NCI-H146 treated with DMSO at 0.1 percent for 48 hours (cell line): ENCODE measurements around the gene TTC27.

ENCODE experiments used
- DNase-seq: peaks from one replicate; lab custom pipeline; 2025; ENCODE audit not compliant: unreplicated experiment; lab: John Stamatoyannopoulos, UW

Gene TTC27

GRCh38 chr2:32804205-32804604, 176.4 kb downstream of the TTC27 start:
- no peak for DNase-seq

DNA sequence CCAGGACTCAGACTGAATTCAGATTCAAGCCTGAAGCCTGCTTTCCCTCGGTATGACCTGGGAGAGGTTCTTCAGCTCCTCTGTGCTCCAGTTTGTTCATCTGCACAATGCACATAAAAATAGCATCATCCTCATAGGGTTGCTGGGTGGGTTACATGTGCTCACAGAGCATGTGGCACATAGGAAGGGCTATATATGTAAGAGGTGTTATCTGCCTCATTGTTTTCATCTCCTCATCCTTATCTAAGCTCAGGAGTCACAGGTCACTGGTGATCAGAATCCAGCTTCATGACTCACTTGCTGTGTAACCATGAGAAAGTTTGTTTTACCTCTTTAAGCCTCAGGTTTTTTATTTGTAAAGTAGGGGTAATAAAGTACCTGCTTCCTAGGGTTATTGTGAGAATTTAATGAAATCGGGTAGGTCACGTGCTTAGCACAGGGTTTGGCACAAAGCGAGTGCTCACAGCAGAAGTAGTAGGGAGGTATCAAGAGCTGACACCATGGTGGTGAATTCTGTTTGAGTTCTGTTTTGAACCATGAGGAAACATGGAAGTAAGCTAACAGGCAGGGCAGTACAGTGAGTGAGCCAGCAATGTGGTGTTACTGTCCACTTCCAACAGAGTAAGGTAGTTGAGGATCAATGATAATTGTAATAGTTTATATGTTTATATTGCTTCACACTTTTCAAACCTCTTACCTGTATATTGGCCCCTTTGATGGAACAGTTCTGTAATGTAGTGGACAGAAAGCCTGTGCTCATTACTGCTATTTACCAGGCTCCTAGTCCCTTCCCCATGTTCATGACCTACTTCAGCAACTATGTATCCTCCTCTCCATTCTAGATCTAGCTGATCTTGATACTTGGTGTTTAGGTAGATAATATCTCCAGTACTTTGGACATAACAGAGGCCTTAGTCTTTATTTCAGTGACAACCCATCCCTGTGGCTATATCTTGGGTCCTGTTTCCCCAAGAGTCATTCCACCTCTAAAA, 177.6 kb downstream of the TTC27 start:
- DNase-seq: no peak

DNA sequence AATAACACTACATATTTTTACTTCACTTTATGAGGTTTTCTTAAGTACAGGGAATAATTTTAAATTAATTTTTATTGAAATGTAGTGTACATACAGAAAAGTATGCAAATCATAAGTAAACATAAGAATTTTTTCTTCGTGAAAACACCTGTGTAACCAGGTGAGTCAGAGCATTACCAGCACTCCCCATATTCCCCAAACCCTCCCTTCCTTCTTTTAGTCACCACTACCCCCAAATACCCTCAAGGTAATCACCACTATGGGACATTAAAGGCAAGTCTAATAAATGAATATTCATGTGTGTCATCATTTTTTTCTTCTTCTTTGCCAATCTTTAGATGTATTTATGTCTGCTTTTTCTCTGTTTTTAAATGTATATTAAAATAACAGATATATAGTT, 179.0 kb downstream of the TTC27 start:
- no peak for DNase-seq

- no peak for DNase-seq
These were observed 179.8 kb downstream of the TTC27 start for GRCh38 chr2:32807662-32808061.

DNA sequence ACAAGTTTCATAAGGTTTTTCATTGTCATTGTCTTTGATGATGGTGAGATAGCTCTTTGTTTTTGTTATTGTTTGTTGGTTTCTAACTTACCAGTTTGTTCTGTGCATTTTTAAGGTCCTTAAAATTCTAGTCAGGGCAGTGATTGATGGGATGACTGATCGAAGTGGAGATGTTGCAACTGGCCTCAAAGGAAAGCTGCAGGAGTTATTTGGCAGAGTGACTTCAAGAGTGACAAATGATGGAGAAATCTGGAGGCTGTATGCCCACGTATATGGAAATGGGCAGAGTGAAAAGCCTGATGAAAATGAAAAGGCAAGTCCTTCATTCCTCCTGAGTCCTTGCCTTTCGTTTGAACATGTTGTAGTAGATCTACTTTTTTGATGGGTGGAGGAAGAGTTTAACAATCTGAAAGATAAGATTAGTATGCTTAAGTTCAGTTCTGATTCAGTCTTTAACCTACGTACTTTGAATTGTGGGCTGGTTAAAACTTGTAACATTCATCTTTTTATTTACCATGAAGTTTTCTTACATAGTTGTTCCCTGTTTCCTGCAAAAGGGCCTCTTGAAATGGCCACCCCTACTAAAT, 183.2 kb downstream of the TTC27 start:
- no peak for DNase-seq

GRCh38 chr2:32811696-32812095, 183.8 kb downstream of the TTC27 start:
- no peak for DNase-seq

- DNase-seq: no peak
These were observed 184.5 kb downstream of the TTC27 start for GRCh38 chr2:32812316-32812715.

- no peak for DNase-seq
These were observed 192.2 kb downstream of the TTC27 start for GRCh38 chr2:32820088-32820487.

GRCh38 chr2:32820701-32821100, 192.9 kb downstream of the TTC27 start:
- DNase-seq: no peak

DNA sequence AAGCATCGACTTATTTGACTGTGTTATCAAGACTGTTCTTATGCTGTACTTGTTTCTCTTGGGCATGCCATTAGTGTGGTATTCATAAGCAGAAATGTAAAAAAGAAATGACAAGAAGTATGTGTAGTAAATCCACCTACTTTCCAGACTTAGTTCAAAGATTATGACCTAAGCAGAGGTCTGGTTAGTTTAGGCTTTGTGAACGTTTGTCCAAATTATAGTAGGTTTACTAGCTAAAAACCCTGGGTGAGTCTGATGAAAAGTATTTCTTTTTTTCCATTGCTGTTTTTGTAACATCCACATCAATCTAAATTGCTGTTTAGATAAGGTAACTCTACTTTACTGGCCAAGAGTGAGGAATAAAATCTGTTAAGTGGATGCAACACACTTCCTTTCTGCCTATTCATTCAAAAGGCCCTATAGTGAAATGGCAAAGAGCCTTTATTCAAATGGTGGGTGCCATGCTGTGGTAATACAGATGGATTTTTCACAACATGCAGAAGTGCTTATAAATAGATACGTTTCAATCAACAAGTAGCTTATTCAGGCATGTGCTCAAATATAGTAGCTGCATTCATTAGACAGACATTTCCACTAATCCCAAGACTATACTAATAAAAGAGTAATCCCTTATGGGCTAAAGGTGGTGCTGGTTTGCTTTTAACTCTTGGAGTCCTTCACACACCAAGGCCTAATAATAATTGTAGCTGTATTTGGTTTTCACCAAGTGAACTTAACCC, 196.4 kb downstream of the TTC27 start:
- no peak for DNase-seq

DNA sequence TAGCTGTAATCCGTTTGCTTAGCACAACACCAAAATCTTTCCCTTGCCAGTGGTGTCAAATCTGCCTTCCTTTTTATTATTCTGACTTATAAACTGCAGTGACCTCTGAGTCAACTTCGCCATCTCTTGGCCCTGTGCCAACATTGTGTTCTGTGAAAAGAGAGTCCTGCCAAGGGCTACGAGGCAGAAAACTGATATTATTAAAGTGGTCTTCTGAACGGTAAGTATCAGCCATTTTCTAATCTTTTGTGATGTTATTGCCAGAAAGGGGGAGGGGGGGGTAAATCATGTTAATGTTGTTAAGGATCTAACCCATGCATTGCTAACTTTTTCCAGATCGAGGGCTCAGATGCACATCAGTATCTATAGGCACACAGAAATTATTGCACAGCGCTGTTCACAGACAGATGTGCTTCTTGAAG, 197.5 kb downstream of the TTC27 start:
- DNase-seq: no peak

GRCh38 chr2:32830196-32830595, 202.3 kb downstream of the TTC27 start:
- DNase-seq: no peak

DNA sequence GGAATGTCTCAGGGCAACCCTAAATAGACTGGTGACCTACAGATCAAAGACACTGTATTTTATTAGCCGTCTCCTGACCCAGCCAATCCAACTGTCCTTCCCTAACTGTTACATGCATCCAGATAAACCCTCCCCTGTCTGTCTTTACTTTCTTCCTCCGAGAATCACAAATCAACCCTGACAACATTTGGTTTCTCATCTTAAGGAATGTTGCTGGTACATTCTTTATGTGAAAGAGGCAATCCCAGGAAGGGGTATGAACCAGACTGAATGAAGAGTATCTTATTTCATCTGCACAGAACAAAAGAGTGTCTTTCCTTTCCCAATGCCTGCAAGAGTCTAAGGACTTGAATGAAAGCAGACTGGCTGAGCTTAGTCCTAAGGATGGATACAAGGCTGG, 205.0 kb downstream of the TTC27 start:
- no peak for DNase-seq

DNA sequence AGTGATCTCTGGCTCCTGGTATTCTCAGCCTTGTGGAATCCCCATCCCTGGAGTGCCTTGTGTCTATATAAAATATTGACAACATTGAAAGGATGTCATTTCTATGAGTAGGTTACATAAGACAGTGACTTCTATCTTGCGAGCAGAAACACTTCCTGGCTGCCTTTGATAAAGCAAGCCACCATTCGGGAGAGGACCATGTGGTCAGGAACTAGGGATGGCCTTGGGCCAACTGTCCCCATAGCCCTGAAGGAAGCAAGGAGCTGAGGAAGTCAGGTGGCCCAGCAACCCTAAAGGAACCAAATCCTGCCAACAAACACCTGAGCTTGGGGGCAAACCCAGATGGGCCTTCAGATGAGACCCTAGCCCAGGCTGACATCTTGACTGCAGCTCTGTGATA, 205.9 kb downstream of the TTC27 start:
- no peak for DNase-seq

DNA sequence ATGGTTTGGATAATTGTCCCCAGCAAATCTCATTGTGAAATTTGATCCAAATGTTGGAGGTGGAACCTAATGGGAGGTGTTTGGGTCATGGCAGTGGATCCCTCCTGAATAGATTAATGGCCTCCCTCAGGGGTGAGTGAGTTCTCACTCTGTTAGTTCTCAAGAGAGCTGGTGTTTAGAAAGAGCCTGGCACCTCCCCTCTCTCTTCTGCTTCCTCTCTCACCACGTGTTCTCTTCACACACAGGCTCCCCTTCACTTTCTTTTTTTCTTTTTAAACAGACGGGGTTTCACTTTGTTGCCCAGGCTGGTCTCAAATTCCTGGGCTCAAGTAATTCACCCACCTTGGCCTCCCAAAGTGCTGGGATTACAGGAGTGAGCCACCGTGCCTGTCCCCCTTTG, 207.3 kb downstream of the TTC27 start:
- no peak for DNase-seq

- no peak for DNase-seq
These were observed 209.1 kb downstream of the TTC27 start for GRCh38 chr2:32836933-32837332.

GRCh38 chr2:32838418-32838817, 210.6 kb downstream of the TTC27 start:
- no peak for DNase-seq

GRCh38 chr2:32838949-32839348, 211.1 kb downstream of the TTC27 start:
- no peak for DNase-seq

DNA sequence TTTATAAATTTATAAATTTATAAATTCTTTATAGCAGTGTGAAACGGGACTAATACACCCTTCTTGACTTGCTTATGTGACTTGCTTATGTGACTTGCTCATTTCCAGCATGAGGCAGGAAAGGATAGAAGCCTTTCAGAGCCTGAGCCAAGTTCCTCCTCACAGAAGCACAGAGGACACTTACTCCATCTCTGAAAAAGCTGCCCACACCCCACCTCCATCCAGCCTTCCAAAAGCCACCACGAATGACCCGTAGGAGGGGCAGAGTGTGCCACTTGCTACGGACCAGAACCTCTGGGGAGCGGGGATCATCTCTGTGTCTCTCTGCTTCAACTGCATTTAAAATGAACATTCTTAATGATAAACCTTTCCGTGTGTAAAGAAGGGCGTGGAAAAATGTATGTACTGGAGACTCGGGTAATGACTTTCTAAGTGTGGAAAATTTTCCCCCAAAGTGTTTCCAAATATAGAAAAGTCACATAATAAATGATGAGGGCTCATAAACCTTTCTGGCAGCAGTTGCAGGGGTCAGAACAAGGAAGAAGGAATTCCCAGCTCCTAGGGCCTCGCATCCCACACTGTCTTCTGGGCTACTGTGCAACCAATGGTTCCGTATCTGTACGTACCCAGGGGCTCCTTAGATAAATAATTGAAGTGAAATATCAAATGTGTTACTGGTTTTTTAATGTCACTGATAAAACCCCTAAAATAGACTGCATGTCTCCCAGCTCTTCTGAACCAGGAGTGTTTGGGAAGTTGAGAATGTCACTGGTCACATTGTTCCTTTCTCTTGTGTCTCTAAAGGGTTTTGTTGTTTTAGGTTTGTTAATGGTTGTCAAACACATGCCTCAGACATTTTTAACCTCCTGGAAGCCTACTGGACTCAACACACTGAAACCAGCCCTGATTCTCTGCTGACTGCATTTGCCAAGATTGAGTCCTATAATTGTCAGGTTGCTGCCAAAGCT, 214.4 kb downstream of the TTC27 start:
- DNase-seq: no peak

GRCh38 chr2:32843699-32844098, 215.8 kb downstream of the TTC27 start:
- no peak for DNase-seq

- no peak for DNase-seq
These were observed 216.4 kb downstream of the TTC27 start for GRCh38 chr2:32844253-32844652.
